ENCODE data around the gene PLEKHS1.

The PLEKHS1 gene

GRCh38 chr10:113751181-113751732 is at the start of gene PLEKHS1:
PLEKHS1 (plus strand) TSS chr10:113751682; CDS start chr10:113755278, 3,596 bp downstream.
- DNase-seq (ENCODE audit: low spot score) (no peak), FAIRE-seq (no peak)

- FAIRE-seq (no peak), DNase-seq (ENCODE audit: low spot score) (peak; percentile 14)
These were observed 46.7 kb upstream of the PLEKHS1 start for GRCh38 chr10:113704637-113705343.

GRCh38 chr10:113705344-113705652 is 46.2 kb upstream of the PLEKHS1 start:
- no peak for FAIRE-seq
- DNase-seq (ENCODE audit: low spot score): no peak

GRCh38 chr10:113706623-113707022 is 44.9 kb upstream of the PLEKHS1 start:
- FAIRE-seq (no peak), DNase-seq (ENCODE audit: low spot score) (no peak)

GRCh38 chr10:113708640-113709039 is 42.8 kb upstream of the PLEKHS1 start:
- no peak for FAIRE-seq

GRCh38 chr10:113709221-113709838 is 42.2 kb upstream of the PLEKHS1 start:
- DNase-seq (ENCODE audit: low spot score) (peak; percentile 53), FAIRE-seq (no peak)

More at GRCh38 chr10:113708640-113709039, 42.8 kb upstream of the PLEKHS1 start:
- DNase-seq (ENCODE audit: low spot score): no peak

GRCh38 chr10:113711142-113711541 is 40.3 kb upstream of the PLEKHS1 start:
- DNase-seq (ENCODE audit: low spot score) (no peak), FAIRE-seq (no peak)

GRCh38 chr10:113712024-113712423 is 39.5 kb upstream of the PLEKHS1 start:
- DNase-seq (ENCODE audit: low spot score): no peak
- no peak for FAIRE-seq

DNA sequence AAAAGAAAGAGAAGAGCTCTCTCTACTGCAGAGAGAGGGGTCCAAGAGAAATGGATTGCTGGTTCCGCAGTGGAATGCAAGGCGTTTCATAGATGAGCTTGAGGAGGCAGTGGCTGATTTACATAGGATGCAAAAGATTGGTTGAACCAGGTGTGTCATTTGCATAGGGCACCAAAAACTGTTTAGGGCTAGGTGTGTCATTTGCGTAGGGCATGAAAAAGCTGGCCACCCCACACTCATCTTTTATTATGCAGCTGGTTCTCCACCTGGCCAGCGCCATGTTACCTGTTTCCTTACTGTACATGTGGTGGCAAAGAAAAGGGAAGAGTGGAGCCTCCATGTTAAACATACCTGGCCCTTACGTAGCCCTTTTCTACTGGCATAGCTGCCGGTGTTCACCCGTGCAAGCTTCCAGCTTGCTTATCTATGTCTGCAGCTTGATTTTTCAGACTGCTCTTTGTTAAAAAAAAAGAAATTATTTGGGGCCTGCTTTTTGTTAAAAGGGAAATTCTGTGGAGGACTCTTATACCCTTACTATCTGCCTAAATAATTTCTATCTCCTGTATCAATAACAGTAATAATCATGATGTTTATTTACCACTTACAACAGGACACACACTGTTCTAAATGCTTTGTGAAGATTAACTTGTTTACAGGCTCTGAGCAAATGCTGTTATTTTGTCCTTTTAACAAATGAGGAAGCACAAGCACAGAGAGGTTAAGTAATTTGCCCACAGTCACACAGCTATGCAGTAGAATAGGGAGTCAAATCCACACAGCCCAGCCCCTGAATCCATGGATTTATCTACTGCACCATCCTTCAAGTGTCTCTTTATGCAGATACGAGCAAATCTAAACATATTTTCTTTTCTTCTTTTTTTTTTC is 38.5 kb upstream of the PLEKHS1 start:
- DNase-seq (ENCODE audit: low spot score) (no peak), FAIRE-seq (no peak)

GRCh38 chr10:113713640-113713982 is 37.9 kb upstream of the PLEKHS1 start:
- FAIRE-seq: no peak
- DNase-seq (ENCODE audit: low spot score): no peak

DNA sequence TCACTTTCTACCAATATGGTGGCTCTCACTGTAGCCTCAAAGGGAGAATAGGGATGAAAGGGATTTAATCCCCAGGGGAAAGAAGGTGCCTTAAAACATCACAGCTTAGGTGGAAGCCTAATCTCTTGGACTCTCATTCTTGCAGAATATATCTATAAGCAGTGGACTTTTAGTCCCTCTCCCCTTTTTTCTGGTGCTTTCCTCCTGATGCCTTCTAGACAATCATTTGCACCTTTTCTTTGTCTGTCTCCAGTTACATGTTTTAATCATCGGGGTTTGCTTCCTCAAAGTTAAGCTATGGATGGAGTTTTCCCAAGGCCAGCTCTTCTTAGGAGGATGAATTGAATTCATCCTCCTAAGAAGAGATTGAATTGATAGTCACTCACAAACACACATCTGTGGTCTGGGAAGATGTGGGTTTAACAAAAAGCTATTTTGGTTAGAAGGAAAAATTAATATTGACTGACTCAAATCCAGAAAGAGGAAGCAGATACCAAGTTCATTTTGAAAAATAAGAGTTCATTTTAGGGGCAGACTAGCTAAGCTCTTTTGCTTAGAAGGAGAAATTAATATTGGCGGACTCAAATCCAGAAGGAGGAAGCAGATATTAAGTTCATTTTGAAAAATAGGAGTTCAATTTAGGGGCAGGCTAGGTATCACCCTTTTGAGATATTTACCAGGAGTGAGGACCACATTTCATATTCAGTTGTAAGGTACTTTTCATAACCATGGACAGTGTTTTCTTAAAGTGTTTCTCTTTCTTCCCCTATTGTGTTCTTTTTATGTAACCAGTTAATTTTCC is 35.2 kb upstream of the PLEKHS1 start:
- no peak for DNase-seq (ENCODE audit: low spot score)
- no peak for FAIRE-seq

- FAIRE-seq (no peak), DNase-seq (ENCODE audit: low spot score) (no peak)
These were observed 32.3 kb upstream of the PLEKHS1 start for GRCh38 chr10:113718969-113719822.

DNA sequence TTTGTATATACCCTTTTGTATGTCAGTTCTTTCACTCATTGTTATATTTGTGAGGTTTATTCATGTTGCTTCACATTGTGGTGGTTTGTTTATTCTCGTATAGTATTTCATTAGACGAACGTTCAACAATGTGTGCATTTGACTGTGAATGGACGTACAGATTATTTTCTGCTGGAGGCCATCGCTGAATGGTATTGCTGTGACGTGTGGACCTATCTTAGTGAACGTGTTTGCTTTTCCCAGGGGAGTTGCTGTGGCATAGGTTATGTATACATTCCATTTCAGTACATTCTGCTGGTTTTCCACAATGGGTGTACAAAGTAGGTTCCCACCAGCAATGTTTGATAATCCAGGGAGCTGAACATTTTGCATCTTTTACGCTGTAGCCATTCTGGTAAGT is 31.1 kb upstream of the PLEKHS1 start:
- no peak for DNase-seq (ENCODE audit: low spot score)
- FAIRE-seq: no peak

GRCh38 chr10:113732160-113732881 is 19.2 kb upstream of the PLEKHS1 start:
- DNase-seq (ENCODE audit: low spot score) (no peak), FAIRE-seq (no peak)

- DNase-seq (ENCODE audit: low spot score): no peak
- no peak for FAIRE-seq
These were observed 18.5 kb upstream of the PLEKHS1 start for GRCh38 chr10:113732966-113733365.

DNA sequence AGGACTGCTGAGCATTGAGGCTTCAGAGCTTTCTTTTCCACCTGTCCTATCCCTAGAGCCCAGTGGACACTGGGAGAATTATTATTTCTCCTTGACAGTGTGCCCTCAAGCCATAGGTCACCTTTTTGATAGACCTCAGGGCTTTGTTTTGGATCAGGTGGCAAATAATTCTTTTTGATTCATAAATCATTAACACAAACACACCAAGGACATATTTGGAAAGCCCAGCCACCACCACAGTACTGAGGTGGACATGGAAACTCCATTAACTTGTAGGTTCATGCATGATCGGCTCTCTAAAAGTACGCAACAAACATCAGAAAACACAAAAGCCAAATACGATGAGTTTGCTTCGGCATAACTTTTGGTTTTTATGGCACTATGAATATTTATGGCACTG is 17.8 kb upstream of the PLEKHS1 start:
- FAIRE-seq (no peak), DNase-seq (ENCODE audit: low spot score) (no peak)

DNA sequence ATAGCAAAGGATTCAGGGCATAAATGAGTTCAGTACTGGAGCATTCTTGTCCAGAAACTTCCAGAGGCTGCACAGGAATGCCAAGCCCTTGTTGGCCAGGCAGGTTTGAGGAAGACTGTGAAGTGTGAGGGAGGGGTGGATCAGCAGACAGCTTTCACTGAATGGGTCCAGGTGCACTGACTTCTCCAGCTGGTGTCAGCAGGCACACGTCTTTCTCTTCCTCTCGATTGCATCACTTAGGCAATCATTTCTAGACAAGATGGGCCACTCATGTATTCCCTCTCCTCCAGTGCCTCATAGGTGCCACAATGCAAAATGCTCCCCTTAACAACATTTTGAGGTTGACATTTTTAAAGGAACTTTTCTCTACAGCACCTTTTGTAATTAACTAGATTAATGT is 15.6 kb upstream of the PLEKHS1 start:
- FAIRE-seq (no peak), DNase-seq (ENCODE audit: low spot score) (no peak)

DNA sequence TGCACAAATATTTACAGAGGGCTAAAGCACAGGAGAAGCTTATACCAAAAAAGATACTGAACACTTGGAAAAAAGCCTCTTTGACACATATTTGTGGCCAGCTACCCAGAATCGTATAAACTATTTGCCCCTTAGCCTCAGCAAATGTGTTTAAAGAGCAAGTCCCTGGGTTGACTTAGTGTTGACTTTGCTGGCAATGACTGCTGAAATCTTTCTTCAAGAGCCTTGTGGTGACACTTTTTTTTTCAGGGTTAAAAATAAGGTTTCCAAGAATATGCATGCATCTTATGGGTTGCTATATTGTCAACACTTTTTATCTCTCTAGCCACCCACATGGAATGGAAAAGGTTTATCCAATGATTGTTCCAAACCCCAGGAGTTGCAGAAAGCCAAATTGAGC is 14.9 kb upstream of the PLEKHS1 start:
- DNase-seq (ENCODE audit: low spot score) (no peak), FAIRE-seq (no peak)

- FAIRE-seq: no peak
These were observed 12.5 kb upstream of the PLEKHS1 start for GRCh38 chr10:113739031-113739430.

GRCh38 chr10:113739577-113739976 is 11.9 kb upstream of the PLEKHS1 start:
- DNase-seq (ENCODE audit: low spot score): no peak
- no peak for FAIRE-seq

More at GRCh38 chr10:113739031-113739430, 12.5 kb upstream of the PLEKHS1 start:
- no peak for DNase-seq (ENCODE audit: low spot score)

Data from urothelium cell line (cell line).